Suppressor macrophage (primary cell): ENCODE results near the gene CASKIN2.
A peak's percentile ranks its signal among the peaks of the same experiment; 100 is the strongest.

Source experiments
- DNase-seq, 4 experiments: peaks; one replicate each; pipeline ENCODE4 v3.0.0-alpha.2; 2020 to 2022
- total RNA-seq, 17 experiments: gene quantifications; one replicate each; lab custom pipeline; 2026; ENCODE audit warnings: mixed read lengths in 6 of 17, inconsistent platforms in 3 of 17; lab: John Stamatoyannopoulos, UW

CASKIN2 gene
- total RNA-seq: 0.68 to 8.6 (median 2.2) reads per million in 17 experiments

GRCh38 chr17:75515496-75516254, at the start of gene CASKIN2:
CASKIN2 (minus strand) TSS chr17:75515537; CDS start chr17:75513804, 1,733 bp downstream.
- DNase-seq: peak; percentile 74 to 90 (median 78)

- DNase-seq: no peak
These were observed 49.7 kb upstream of the CASKIN2 start for GRCh38 chr17:75565066-75565465.

GRCh38 chr17:75564195-75564594, 48.9 kb upstream of the CASKIN2 start:
- DNase-seq: no peak

GRCh38 chr17:75563063-75563758, 47.9 kb upstream of the CASKIN2 start:
- DNase-seq: no peak

- no peak for DNase-seq
These were observed 46.7 kb upstream of the CASKIN2 start for GRCh38 chr17:75561927-75562603.

- no peak for DNase-seq
These were observed 44.7 kb upstream of the CASKIN2 start for GRCh38 chr17:75559958-75560533.

- no peak for DNase-seq
These were observed 43.6 kb upstream of the CASKIN2 start for GRCh38 chr17:75558666-75559530.

GRCh38 chr17:75557852-75558665, 42.7 kb upstream of the CASKIN2 start:
- DNase-seq: no peak

- no peak for DNase-seq
These were observed 41.9 kb upstream of the CASKIN2 start for GRCh38 chr17:75557075-75557851.

GRCh38 chr17:75555679-75556153, 40.4 kb upstream of the CASKIN2 start:
- no peak for DNase-seq

GRCh38 chr17:75553295-75554110, 38.2 kb upstream of the CASKIN2 start:
- DNase-seq: no peak

GRCh38 chr17:75552425-75553294, 37.3 kb upstream of the CASKIN2 start:
- no peak for DNase-seq

GRCh38 chr17:75551266-75551665, 35.9 kb upstream of the CASKIN2 start:
- no peak for DNase-seq

GRCh38 chr17:75550139-75550465, 34.8 kb upstream of the CASKIN2 start:
- no peak for DNase-seq

GRCh38 chr17:75549246-75550138, 34.2 kb upstream of the CASKIN2 start:
- DNase-seq: no peak

GRCh38 chr17:75548813-75549212, 33.5 kb upstream of the CASKIN2 start:
- DNase-seq: no peak

- no peak for DNase-seq
These were observed 31.8 kb upstream of the CASKIN2 start for GRCh38 chr17:75547091-75547490.
